HEK293 (cell line): ENCODE measurements around the gene RSPO4.

Source experiments
- CTCF ChIA-PET: fragments of 350-600 bp; formaldehyde crosslinking; extraction: SDS; loops from one replicate; lab custom pipeline; 2021; ENCODE audit warnings: antibody characterized with exemption; lab: Yijun Ruan, JAX
- POLR2A ChIA-PET: fragments of 300-600 bp; formaldehyde crosslinking; extraction: SDS; loops from one replicate; lab custom pipeline; 2020; ENCODE audit warnings: antibody characterized with exemption, inconsistent platforms; lab: Yijun Ruan, JAX
- H3K27ac ChIP-seq: fragments of 200-500 bp; sonication (Bioruptor generic); 2 replicates; pipeline ENCODE4 v1.5.1; 2014; ENCODE audit warnings: low read depth, low read length, control low read depth, inconsistent platforms; ENCODE audit errors: extremely low read depth
- H3K36me3 ChIP-seq, 2 experiments: fragments of 200-500 bp in 1 of 2; sonication (Bioruptor generic) in 1 of 2; 1 replicate in 1 of 2; 2 replicates in 1 of 2; pipeline ENCODE4 v1.5.1; 2014 to 2017; ENCODE audit warnings: inconsistent platforms in 2 of 2, low read length in 2 of 2; ENCODE audit not compliant: control insufficient read depth in 2 of 2, insufficient read depth in 1 of 2
- H3K4me1 ChIP-seq: fragments of 200-500 bp; sonication (Bioruptor generic); 2 replicates; pipeline ENCODE4 v1.5.1; 2014; ENCODE audit warnings: mild to moderate bottlenecking, low read length, inconsistent platforms; ENCODE audit not compliant: control insufficient read depth, insufficient read depth
- H3K4me3 ChIP-seq: 2 replicates; pipeline ENCODE4 v1.5.1; 2011; ENCODE audit warnings: low read depth, mild to moderate bottlenecking, control low read depth, low read length, moderate library complexity
- H3K9me3 ChIP-seq: fragments of 200-500 bp; sonication (Bioruptor generic); 2 replicates; pipeline ENCODE4 v1.5.1; 2014; ENCODE audit warnings: low read depth, low read length, inconsistent platforms; ENCODE audit not compliant: control insufficient read depth, insufficient read depth
- BCL11B ChIP-seq: fragments of 450-650 bp; formaldehyde crosslinking; IDR thresholded peaks from 2 replicates; pipeline ENCODE4 v1.5.1; 2016; ENCODE audit warnings: low read depth, missing biosample characterization, missing genetic modification characterization
- EGR2 ChIP-seq: fragments of 450-650 bp; formaldehyde crosslinking; IDR thresholded peaks from 2 replicates; pipeline ENCODE4 v1.5.1; 2016; ENCODE audit warnings: low read depth, missing biosample characterization, missing genetic modification characterization
- SCRT1 ChIP-seq: fragments of 450-650 bp; formaldehyde crosslinking; IDR thresholded peaks from 2 replicates; pipeline ENCODE4 v1.5.1; 2016; ENCODE audit warnings: missing biosample characterization, missing genetic modification characterization, borderline replicate concordance
- ZBTB17 ChIP-seq: fragments of 450-650 bp; formaldehyde crosslinking; IDR thresholded peaks from 2 replicates; pipeline ENCODE4 v1.5.1; 2016; ENCODE audit warnings: missing biosample characterization, missing genetic modification characterization
- ZFHX2 ChIP-seq: fragments of 450-650 bp; formaldehyde crosslinking; conservative IDR thresholded peaks from 2 replicates; pipeline ENCODE4 v1.5.1; 2016; ENCODE audit warnings: missing biosample characterization, missing genetic modification characterization
- ZFP3 ChIP-seq: fragments of 450-650 bp; formaldehyde crosslinking; IDR thresholded peaks from 2 replicates; pipeline ENCODE4 v1.5.1; 2016; ENCODE audit warnings: low read depth, missing biosample characterization, missing genetic modification characterization
- ZNF114 ChIP-seq: fragments of 450-650 bp; formaldehyde crosslinking; IDR thresholded peaks from 2 replicates; pipeline ENCODE4 v1.5.0; 2017; ENCODE audit warnings: missing biosample characterization, missing genetic modification characterization
- ZNF248 ChIP-seq: fragments of 450-650 bp; formaldehyde crosslinking; IDR thresholded peaks from 2 replicates; pipeline ENCODE4 v1.5.1; 2017; ENCODE audit warnings: missing biosample characterization, missing genetic modification characterization
- ZNF362 ChIP-seq: fragments of 450-650 bp; formaldehyde crosslinking; IDR thresholded peaks from 2 replicates; pipeline ENCODE4 v1.5.1; 2016; ENCODE audit warnings: missing biosample characterization, missing genetic modification characterization
- ZNF398 ChIP-seq: fragments of 450-650 bp; formaldehyde crosslinking; IDR thresholded peaks from 2 replicates; pipeline ENCODE4 v1.5.1; 2017; ENCODE audit warnings: missing biosample characterization, missing genetic modification characterization
- ZNF426 ChIP-seq: fragments of 450-650 bp; formaldehyde crosslinking; IDR thresholded peaks from 2 replicates; pipeline ENCODE4 v1.5.1; 2017; ENCODE audit warnings: missing biosample characterization, missing genetic modification characterization, mild to moderate bottlenecking, inconsistent platforms, moderate library complexity
- ZNF501 ChIP-seq: fragments of 450-650 bp; formaldehyde crosslinking; IDR thresholded peaks from 2 replicates; pipeline ENCODE4 v1.5.1; 2016; ENCODE audit warnings: missing biosample characterization, missing genetic modification characterization
- ZNF510 ChIP-seq: fragments of 450-650 bp; formaldehyde crosslinking; IDR thresholded peaks from 2 replicates; pipeline ENCODE4 v1.5.1; 2018; ENCODE audit warnings: mild to moderate bottlenecking, missing genetic modification characterization, missing biosample characterization; ENCODE audit not compliant: insufficient replicate concordance
- ZNF580 ChIP-seq: fragments of 450-650 bp; formaldehyde crosslinking; IDR thresholded peaks from 2 replicates; pipeline ENCODE4 v1.5.1; 2016; ENCODE audit warnings: missing biosample characterization, missing genetic modification characterization
- ZNF585B ChIP-seq: fragments of 450-650 bp; formaldehyde crosslinking; IDR thresholded peaks from 2 replicates; pipeline ENCODE4 v1.5.1; 2016; ENCODE audit warnings: missing biosample characterization, missing genetic modification characterization
- ZNF596 ChIP-seq: fragments of 450-650 bp; IDR thresholded peaks from 2 replicates; pipeline ENCODE4 v1.5.0; 2018; ENCODE audit warnings: missing biosample characterization, mild to moderate bottlenecking, missing genetic modification characterization, moderate library complexity
- ZNF600 ChIP-seq: fragments of 450-650 bp; formaldehyde crosslinking; IDR thresholded peaks from 2 replicates; pipeline ENCODE4 v1.5.1; 2016; ENCODE audit warnings: missing biosample characterization, missing genetic modification characterization
- ZNF623 ChIP-seq: fragments of 450-650 bp; formaldehyde crosslinking; IDR thresholded peaks from 2 replicates; pipeline ENCODE4 v1.5.1; 2016; ENCODE audit warnings: missing biosample characterization, missing genetic modification characterization
- ZNF777 ChIP-seq: fragments of 450-650 bp; formaldehyde crosslinking; IDR thresholded peaks from 2 replicates; pipeline ENCODE4 v1.5.1; 2017; ENCODE audit warnings: missing biosample characterization, missing genetic modification characterization, borderline replicate concordance
- ZNF837 ChIP-seq: fragments of 450-650 bp; formaldehyde crosslinking; IDR thresholded peaks from 2 replicates; pipeline ENCODE4 v1.5.1; 2016; ENCODE audit warnings: missing biosample characterization, missing genetic modification characterization

Gene RSPO4

GRCh38 chr20:1014471-1014870 lies 12.4 kb upstream of the RSPO4 start:
- Histone ChIP-seq H3K27ac (no peak overlapping the region), H3K4me1 (no peaks in the 10 kb centered on the region), H3K4me3 (no peak overlapping the region), H3K36me3 (no peaks in the 10 kb centered on the region), H3K9me3 (no peaks in the 10 kb centered on the region)
- no peak for TF ChIP-seq ZNF426 (tag by site-specific recombination)
- TF ChIP-seq EGR2 (tag by site-specific recombination) = peak; percentile 29; the same call in 1 of the 2 replicates
- ChIA-PET CTCF (interaction anchor here (0.7 to 0.8 kb wide), 2 partner anchors 94 to 197 kb away, joined by 3 read pairs; no protein-coding TSS in a partner anchor), POLR2A (no interaction called here)

GRCh38 chr20:1013566-1014340 lies 11.6 kb upstream of the RSPO4 start:
- POLR2A ChIA-PET = no interaction called here
- Histone ChIP-seq H3K36me3 (no peaks in the 10 kb centered on the region), H3K4me3 (no peak overlapping the region), H3K27ac (no peak overlapping the region), H3K9me3 (no peaks in the 10 kb centered on the region), H3K4me1 (no peaks in the 10 kb centered on the region)
- CTCF ChIA-PET = interaction anchor here (0.8 kb wide), 1 partner anchor 95 kb away, joined by 3 read pairs; no protein-coding TSS in a partner anchor
- TF ChIP-seq ZNF623 (tag by site-specific recombination) (peak; percentile 32; the same call in 1 of the 2 replicates), ZNF600 (tag by site-specific recombination) (no peak)

GRCh38 chr20:1012359-1013168 lies 10.5 kb upstream of the RSPO4 start:
- POLR2A ChIA-PET = interaction anchor here (0.6 kb wide), 1 partner anchor 1502 kb away, joined by 4 read pairs; no protein-coding TSS in a partner anchor
- H3K9me3 ChIP-seq = no peaks in the 10 kb centered on the region
- H3K36me3 ChIP-seq = no peaks in the 10 kb centered on the region
- no peak overlapping the region for H3K27ac ChIP-seq
- no peak overlapping the region for H3K4me3 ChIP-seq
- CTCF ChIA-PET = interaction anchor here (0.7 kb wide), 1 partner anchor 367 kb away, joined by 3 read pairs; no protein-coding TSS in a partner anchor
- TF ChIP-seq ZFHX2 (tag by site-specific recombination) (peak; percentile 92), ZNF585B (tag by site-specific recombination) (no peak), SCRT1 (tag by site-specific recombination) (no peak), ZNF580 (tag by site-specific recombination) (no peak), ZNF114 (no peak), ZNF398 (tag by site-specific recombination) (peak; percentile 66), ZFP3 (no peak), EGR2 (tag by site-specific recombination) (peak; percentile 95), ZNF501 (tag by site-specific recombination) (no peak), ZNF510 (tag by site-specific recombination) (no peak), BCL11B (tag by site-specific recombination) (no peak), ZNF837 (no peak), ZBTB17 (tag by site-specific recombination) (no peak), ZNF248 (tag by site-specific recombination) (no peak), ZNF362 (tag by site-specific recombination) (no peak), ZNF596 (tag by site-specific recombination) (no peak), ZNF777 (tag by site-specific recombination) (no peak)
- no peaks in the 10 kb centered on the region for H3K4me1 ChIP-seq
